LNCaP clone FGC (cell line): Measurements from ENCODE around the gene HOXA2.

Source experiments
- DNase-seq: peaks from one replicate; pipeline ENCODE4 v3.0.0-alpha.2; 2011; ENCODE audit warnings: low read depth
- H3K4me3 ChIP-seq: 2 replicates; pipeline ENCODE4 v1.5.1; 2011; ENCODE audit warnings: mild to moderate bottlenecking, low read depth, low read length, control low read depth
- TF ChIP-seq, protein P1 (sequence below): IDR thresholded peaks from 2 replicates; pipeline ENCODE4 v1.5.1; 2012; ENCODE audit warnings: mild to moderate bottlenecking; ENCODE audit not compliant: control insufficient read depth, insufficient read depth; ENCODE audit errors: extremely low read depth

Gene HOXA2

GRCh38 chr7:27128776-27129728, 26.6 kb upstream of the HOXA2 start:
- no peak overlapping the region for H3K4me3 ChIP-seq
- DNase-seq = no peak
- TF ChIP-seq, protein P1, sequence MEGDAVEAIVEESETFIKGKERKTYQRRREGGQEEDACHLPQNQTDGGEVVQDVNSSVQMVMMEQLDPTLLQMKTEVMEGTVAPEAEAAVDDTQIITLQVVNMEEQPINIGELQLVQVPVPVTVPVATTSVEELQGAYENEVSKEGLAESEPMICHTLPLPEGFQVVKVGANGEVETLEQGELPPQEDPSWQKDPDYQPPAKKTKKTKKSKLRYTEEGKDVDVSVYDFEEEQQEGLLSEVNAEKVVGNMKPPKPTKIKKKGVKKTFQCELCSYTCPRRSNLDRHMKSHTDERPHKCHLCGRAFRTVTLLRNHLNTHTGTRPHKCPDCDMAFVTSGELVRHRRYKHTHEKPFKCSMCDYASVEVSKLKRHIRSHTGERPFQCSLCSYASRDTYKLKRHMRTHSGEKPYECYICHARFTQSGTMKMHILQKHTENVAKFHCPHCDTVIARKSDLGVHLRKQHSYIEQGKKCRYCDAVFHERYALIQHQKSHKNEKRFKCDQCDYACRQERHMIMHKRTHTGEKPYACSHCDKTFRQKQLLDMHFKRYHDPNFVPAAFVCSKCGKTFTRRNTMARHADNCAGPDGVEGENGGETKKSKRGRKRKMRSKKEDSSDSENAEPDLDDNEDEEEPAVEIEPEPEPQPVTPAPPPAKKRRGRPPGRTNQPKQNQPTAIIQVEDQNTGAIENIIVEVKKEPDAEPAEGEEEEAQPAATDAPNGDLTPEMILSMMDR = no peak

GRCh38 chr7:27128034-27128433, 25.6 kb upstream of the HOXA2 start:
- no peak overlapping the region for H3K4me3 ChIP-seq
- DNase-seq = no peak
- TF ChIP-seq, protein P1 = no peak

DNA sequence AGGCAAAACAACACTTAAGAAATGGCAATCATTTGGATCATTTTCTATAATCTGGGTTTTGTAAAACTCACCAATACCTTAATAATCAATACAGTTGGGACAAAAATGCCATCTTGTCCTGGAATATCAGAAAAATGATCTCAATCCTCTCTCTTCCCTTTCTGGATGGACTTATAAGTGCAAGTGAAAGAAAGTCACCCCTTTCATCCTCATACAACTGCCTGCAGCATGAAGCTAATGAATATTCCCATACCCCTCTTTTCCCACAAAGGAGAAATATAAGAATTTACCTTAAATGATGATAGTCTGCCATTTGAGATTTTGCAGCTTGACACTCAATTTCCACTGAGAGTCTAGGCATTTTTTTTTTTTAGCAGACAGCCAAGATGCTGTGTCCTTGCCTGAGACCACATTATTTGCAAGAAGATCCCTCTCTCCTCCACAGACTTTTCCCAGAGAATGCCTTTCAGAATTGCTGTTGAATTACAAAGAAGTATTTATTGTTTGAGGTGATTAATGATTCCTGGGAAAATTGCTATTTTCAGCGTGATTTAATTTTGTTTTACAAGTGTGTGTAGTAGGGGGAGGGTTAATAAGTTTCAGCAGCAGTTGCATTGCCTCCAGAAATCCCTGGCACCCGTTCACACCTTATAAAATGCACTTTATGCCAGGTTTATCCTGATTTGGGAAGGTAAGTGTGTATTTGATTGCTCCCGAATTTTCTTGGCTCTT, 24.3 kb upstream of the HOXA2 start:
- TF ChIP-seq, protein P1 = no peak
- DNase-seq = no peak
- no peak overlapping the region for H3K4me3 ChIP-seq

GRCh38 chr7:27125986-27126394, 23.5 kb upstream of the HOXA2 start:
- no peak for DNase-seq
- TF ChIP-seq, protein P1 = no peak
- H3K4me3 ChIP-seq = no peak overlapping the region

DNA sequence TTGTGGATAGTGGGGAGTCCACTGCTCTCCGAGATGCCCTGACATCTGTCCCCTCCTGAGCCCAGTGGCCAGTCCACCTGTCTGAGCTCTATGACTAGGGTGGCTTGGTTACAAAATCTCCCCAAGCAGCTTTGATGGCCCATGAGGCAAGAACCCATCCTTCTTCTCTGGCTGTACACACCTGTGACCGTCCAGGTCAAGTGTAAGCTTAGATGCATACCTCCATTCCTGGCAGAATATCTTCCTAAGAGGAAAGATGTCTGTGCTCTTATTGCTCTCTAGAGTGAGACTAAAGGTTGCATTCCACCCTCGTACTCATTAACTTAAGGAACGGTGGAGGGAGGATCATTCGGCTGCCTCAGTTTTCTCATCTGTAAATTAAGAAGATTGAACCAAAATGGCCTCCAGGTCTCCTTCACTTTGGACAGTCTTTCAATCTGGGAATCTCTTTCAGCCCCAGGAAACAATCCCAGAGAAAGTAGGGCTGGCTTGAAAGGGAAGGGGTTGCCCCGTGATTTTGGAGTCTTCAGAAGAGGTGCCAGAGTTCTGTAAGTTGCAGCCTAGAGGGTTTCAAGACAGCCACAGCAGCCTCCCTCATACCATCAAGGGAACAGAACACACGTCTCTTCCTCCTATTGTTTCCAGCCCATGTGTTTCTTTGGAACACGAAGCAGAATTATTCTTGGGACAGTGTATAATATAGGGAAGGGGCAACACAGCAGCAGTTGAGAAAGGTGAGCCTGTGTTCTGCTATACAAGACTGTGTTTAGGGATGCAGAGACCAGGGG, 22.6 kb upstream of the HOXA2 start:
- TF ChIP-seq, protein P1 = no peak
- no peak overlapping the region for H3K4me3 ChIP-seq
- DNase-seq = no peak

DNA sequence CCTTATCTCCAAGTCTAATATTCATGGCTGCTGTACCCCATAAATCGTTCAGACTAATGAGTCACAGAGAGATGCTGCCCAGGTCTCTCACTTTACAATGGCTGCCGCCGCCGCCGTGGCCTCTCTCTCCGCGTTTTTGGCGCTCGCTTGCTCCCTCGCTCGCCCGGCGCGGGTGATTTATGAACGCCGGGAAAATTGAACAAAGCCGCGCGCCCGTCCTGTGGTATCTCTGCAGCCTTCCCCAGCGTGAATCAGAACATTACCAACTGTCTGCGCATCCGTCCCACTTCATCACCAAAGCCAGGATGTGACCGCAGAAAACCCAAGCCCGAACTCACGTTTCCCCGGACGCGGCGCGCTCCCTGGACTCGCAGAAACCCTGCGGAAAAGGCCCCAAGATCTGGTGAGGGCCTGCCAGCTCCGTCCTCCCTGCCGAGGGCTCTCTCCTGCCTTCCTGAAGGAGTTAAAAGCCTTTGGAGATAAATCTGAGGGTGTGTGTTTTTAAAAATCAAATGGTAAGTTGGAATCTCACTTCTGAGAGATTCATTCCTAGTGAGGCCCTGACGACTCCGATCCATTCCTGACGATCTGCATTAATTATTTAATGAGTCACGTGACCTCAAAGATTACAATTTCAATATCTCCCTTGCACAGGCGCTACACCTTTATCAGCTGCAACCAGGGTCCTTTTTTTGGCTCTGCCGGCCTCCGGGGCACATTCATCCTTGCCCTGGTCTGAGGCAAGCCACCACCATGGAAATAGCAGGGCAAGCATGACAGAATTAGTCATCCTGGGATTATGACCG, 21.8 kb upstream of the HOXA2 start:
- TF ChIP-seq, protein P1 = no peak
- no peak overlapping the region for H3K4me3 ChIP-seq
- no peak for DNase-seq
